Spleen (tissue), 11 donors: ENCODE measurements around the gene FILIP1L. TPM values are rescaled to one million over a fixed set of nuclear protein-coding genes. Genes with fewer than 3 reads are reported as not detected.

Experiments
- DNase-seq: peaks from one replicate; pipeline ENCODE4 v3.0.0-alpha.2; 2020
- H3K27ac ChIP-seq, 8 donors: fragments of 200-600 bp; sonication (generic) in 7 of 8; 1 replicate in 4 of 8; 2 replicates in 4 of 8; pipeline versions ENCODE4 v1.5.0 to v1.8.0; 2016 to 2021; ENCODE audit warnings: inconsistent platforms in 4 of 8, mild to moderate bottlenecking in 4 of 8, moderate library complexity in 1 of 8
- H3K27me3 ChIP-seq, 7 donors: fragments of 200-600 bp; sonication (generic) in 6 of 7; replicated peaks in 1 of 7; 1 replicate in 4 of 7; 2 replicates in 3 of 7; pipeline versions ENCODE4 v1.5.0 to v1.8.0; 2016 to 2021; ENCODE audit warnings: inconsistent platforms in 3 of 7, mild to moderate bottlenecking in 1 of 7
- H3K36me3 ChIP-seq, 6 donors: fragments of 200-600 bp; sonication (generic) in 5 of 6; 1 replicate in 4 of 6; 2 replicates in 2 of 6; pipeline versions ENCODE4 v1.5.0 to v1.8.0; 2016 to 2021; ENCODE audit warnings: inconsistent platforms in 2 of 6
- H3K4me1 ChIP-seq, 6 donors: fragments of 200-600 bp; sonication (generic) in 5 of 6; 1 replicate in 3 of 6; 2 replicates in 3 of 6; pipeline versions ENCODE4 v1.5.0 to v1.8.0; 2016 to 2021; ENCODE audit warnings: inconsistent platforms in 3 of 6
- H3K4me3 ChIP-seq, 8 donors: fragments of 200-600 bp; sonication (generic) in 7 of 8; 1 replicate in 4 of 8; 2 replicates in 4 of 8; pipeline versions ENCODE4 v1.5.0 to v1.8.0; 2016 to 2021; ENCODE audit warnings: inconsistent platforms in 4 of 8, mild to moderate bottlenecking in 4 of 8, moderate library complexity in 2 of 8
- H3K9me3 ChIP-seq, 8 donors: fragments of 200-600 bp; sonication (generic) in 7 of 8; 1 replicate in 4 of 8; 2 replicates in 4 of 8; pipeline versions ENCODE4 v1.5.0 to v1.8.0; 2016 to 2021; ENCODE audit warnings: inconsistent platforms in 4 of 8
- POLR2A ChIP-seq, 3 donors: fragments of 450-650 bp; IDR thresholded peaks; one replicate each; pipeline ENCODE4 v1.5.1; 2017; ENCODE audit warnings: antibody characterized with exemption in 3 of 3, mild to moderate bottlenecking in 1 of 3
- POLR2AphosphoS5 ChIP-seq, 3 donors: sonication (generic); formaldehyde crosslinking; IDR thresholded peaks; one replicate each; pipeline ENCODE4 v1.5.1; 2017; ENCODE audit warnings: antibody characterized with exemption in 3 of 3
- WGBS, 5 donors: extraction: QIAGEN DNeasy Blood & Tissue Kit in 3 of 5; methylation state at CpG; one replicate each; pipeline versions ENCODE4 v1.1.5 to v1.1.7; 2013 to 2018; 5-methylcytosine and 5-hydroxymethylcytosine counted together
- intact Hi-C: fragments of 100-400 bp; cut with DNase I; formaldehyde crosslinking; loops from one replicate; pipeline ENCODE4 v1.15.0; 2023; ENCODE audit warnings: low total_unique reads
- polyA plus RNA-seq, 3 donors: library from polyadenylated mRNA; stranded (reverse); fragments of 200-250 nt; gene quantifications; one replicate each; pipeline ENCODE4 v1.2.1, GENCODE V29; 2013
- total RNA-seq, 7 donors: library from RNA; depleted of rRNA in 3 of 7; stranded (reverse); fragments of >200 nt in 3 of 7; fragmentation: NEBNext Ultra II Directional in 4 of 7; extraction: Animal tissue kit (Norgen Biotek cat#: 25700) in 4 of 7; gene quantifications; one replicate each; pipeline versions ENCODE4 v1.1.0 to v1.2.1, GENCODE V29; 2016 to 2021
- TF ChIP-seq, protein P1 (sequence below), 11 experiments: fragments of 200-600 bp in 7 of 11; fragments of 450-650 bp in 4 of 11; sonication (generic) in 4 of 11; IDR thresholded peaks in 8 of 11; conservative IDR thresholded peaks in 3 of 11; 1 replicate in 7 of 11; 2 replicates in 4 of 11; pipeline versions ENCODE4 v1.4.0 to v1.8.0; 2016 to 2021; ENCODE audit warnings: antibody characterized with exemption in 11 of 11, inconsistent platforms in 4 of 11, mild to moderate bottlenecking in 1 of 11
- donor health status: healthy with polysubstance abuse.
- donor health status: DM: no; HTN: no; CAD: no; lungs with moderate emphysema.
- donor health status: DM: no; HTN: no; CAD: no.
- donor health status: Bipolar disorder and iron deficiency.
- donor health status: healthy.
- donor health status: DM: no; HTN: no; CAD: no.
- donor health status: DM: yes; HTN: yes; CAD: no.

Gene FILIP1L
- total and polyA plus RNA-seq, 10 donors = 11.1 to 47.7 (median 30.9) TPM

DNA sequence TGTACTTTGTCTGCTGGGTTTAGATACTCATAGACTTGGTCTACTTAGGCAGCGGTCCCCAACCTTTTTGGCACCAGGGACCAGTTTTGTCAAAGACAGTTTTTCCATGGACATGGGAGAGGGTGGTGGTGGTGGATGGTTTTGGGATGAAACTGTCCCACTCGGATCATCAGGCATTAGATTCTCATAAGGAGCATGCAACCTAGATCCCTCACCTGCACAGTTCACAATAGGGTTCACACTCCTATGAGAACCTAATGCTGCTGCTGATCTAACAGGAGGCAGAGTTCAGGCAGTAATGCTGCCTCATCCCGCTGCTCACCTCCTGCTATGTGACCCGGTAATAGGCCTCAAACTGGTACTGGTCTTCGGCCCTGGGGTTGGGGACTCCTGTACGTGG, 251.3 kb downstream of the FILIP1L start:
- H3K27ac ChIP-seq = no peak overlapping the region
- H3K27me3 ChIP-seq = no peaks in the 10 kb centered on the region
- H3K4me3 ChIP-seq = no peak overlapping the region
- no peaks in the 10 kb centered on the region for H3K9me3 ChIP-seq
- DNase-seq = no peak
- peaks cover 0 to 32% (median 2%) of the 10 kb centered on the region in 6 donors for H3K36me3 ChIP-seq
- TF ChIP-seq POLR2A (IDR thresholded peaks at IDR 0.05) (no peak), POLR2AphosphoS5 (IDR thresholded peaks at IDR 0.05) (no peak)
- TF ChIP-seq, protein P1, sequence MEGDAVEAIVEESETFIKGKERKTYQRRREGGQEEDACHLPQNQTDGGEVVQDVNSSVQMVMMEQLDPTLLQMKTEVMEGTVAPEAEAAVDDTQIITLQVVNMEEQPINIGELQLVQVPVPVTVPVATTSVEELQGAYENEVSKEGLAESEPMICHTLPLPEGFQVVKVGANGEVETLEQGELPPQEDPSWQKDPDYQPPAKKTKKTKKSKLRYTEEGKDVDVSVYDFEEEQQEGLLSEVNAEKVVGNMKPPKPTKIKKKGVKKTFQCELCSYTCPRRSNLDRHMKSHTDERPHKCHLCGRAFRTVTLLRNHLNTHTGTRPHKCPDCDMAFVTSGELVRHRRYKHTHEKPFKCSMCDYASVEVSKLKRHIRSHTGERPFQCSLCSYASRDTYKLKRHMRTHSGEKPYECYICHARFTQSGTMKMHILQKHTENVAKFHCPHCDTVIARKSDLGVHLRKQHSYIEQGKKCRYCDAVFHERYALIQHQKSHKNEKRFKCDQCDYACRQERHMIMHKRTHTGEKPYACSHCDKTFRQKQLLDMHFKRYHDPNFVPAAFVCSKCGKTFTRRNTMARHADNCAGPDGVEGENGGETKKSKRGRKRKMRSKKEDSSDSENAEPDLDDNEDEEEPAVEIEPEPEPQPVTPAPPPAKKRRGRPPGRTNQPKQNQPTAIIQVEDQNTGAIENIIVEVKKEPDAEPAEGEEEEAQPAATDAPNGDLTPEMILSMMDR (IDR thresholded peaks at IDR 0.05 in 8 of 11, conservative IDR thresholded peaks at IDR 0.05 in 3 of 11) = no peak
- H3K4me1 ChIP-seq = peaks cover 0 to 37% (median 10%) of the 10 kb centered on the region in 6 donors
- WGBS, 5 donors = 91 to 93% (median 92%) methylated on average over 6 of the region's 6 CpGs
- intact Hi-C loops = no loop called here

DNA sequence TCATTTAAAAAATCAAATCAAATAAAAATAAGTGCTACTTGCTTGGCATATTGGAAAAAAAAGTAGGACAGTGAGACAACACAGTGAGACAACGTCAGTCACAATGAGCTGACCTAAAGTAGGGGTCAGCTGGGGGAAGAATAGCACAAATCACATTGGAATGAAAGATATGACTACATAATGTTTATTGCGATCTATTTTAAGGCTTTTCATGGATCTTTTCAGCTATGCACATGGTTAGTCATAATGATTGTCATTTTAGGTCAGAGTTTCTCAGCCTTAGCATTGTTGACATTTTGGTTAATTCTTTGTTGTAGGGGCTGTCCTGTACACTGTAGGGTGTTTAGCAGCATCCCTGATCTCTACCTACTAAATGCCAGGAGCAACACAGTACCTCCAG, 252.1 kb downstream of the FILIP1L start:
- Histone ChIP-seq H3K27ac (peak overlapping the region in 1 of 8 donors; percentile 18), H3K4me3 (no peak overlapping the region), H3K4me1 (peaks cover 0 to 30% (median 7%) of the 10 kb centered on the region in 6 donors), H3K27me3 (no peaks in the 10 kb centered on the region), H3K9me3 (no peaks in the 10 kb centered on the region), H3K36me3 (peaks cover 0 to 36% (median 2%) of the 10 kb centered on the region in 6 donors)
- TF ChIP-seq POLR2A (IDR thresholded peaks at IDR 0.05) = no peak
- TF ChIP-seq, protein P1 (IDR thresholded peaks at IDR 0.05 in 8 of 11, conservative IDR thresholded peaks at IDR 0.05 in 3 of 11) = no peak
- no peak for TF ChIP-seq POLR2AphosphoS5 (IDR thresholded peaks at IDR 0.05)
- no peak for DNase-seq
- WGBS, 5 donors = 80 to 90% (median 83%) methylated on average over 2 of the region's 2 CpGs
- intact Hi-C loops = no loop called here

DNA sequence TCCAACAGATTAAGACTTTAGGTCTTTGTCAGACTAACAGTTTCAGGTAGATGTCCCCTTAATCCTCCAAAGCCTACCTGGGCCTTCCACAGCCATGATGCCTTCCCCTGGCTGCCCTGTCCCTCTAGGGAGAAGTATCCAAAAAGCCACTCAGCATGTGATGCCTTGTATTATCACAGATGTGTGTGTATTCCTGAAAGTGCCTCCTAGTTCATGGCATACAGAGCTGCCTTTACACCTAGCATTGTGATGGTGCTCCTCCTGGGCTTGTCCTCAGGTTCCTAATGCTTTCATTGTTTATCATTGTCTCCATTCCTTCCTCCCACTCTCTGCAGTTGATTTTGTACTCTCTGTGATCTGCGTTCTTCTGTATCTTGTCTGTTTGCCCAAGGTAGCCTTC, 253.1 kb downstream of the FILIP1L start:
- whole genome bisulfite sequencing, 5 donors = 88 to 99% (median 97%) methylated on average over 1 of the region's 1 CpG
- Histone ChIP-seq H3K27me3 (no peaks in the 10 kb centered on the region), H3K4me3 (no peak overlapping the region), H3K4me1 (peaks cover 0 to 20% (median 4%) of the 10 kb centered on the region in 6 donors), H3K27ac (peak overlapping the region in 1 of 8 donors; percentile 45), H3K36me3 (peaks cover 0 to 38% (median 2%) of the 10 kb centered on the region in 6 donors), H3K9me3 (no peaks in the 10 kb centered on the region)
- no peak for DNase-seq
- TF ChIP-seq, protein P1 (IDR thresholded peaks at IDR 0.05 in 8 of 11, conservative IDR thresholded peaks at IDR 0.05 in 3 of 11) = no peak
- no peak for TF ChIP-seq POLR2A (IDR thresholded peaks at IDR 0.05)
- TF ChIP-seq POLR2AphosphoS5 (IDR thresholded peaks at IDR 0.05) = no peak
- intact Hi-C loops = no loop called here

DNA sequence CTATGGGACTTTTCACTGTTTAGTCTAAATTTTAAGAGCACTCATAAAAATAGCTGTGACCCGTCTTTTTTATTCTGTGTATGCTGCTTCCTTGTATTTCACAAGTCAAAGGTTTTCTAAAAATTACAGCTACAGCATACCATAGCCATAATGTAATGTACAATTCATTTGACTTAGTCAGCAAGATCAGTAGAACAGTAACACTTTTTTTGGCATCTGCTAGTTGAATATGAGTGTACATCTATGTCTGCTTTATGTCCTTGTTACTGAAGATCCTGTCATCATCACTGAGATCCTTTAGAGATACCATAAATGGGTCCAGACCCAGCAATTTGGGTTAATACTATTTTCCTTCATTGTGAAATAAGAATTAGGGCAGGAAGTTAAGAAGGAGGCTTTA, 254.5 kb downstream of the FILIP1L start:
- intact Hi-C loops = no loop called here
- Histone ChIP-seq H3K4me1 (peaks cover 0 to 17% (median 0%) of the 10 kb centered on the region in 6 donors), H3K4me3 (no peak overlapping the region), H3K27ac (peak overlapping the region in 3 of 8 donors; percentile 14 to 37 (median 27)), H3K27me3 (no peaks in the 10 kb centered on the region), H3K9me3 (no peaks in the 10 kb centered on the region), H3K36me3 (peaks cover 0 to 45% (median 2%) of the 10 kb centered on the region in 6 donors)
- no peak for TF ChIP-seq POLR2AphosphoS5 (IDR thresholded peaks at IDR 0.05)
- no peak for TF ChIP-seq POLR2A (IDR thresholded peaks at IDR 0.05)
- TF ChIP-seq, protein P1 (IDR thresholded peaks at IDR 0.05 in 8 of 11, conservative IDR thresholded peaks at IDR 0.05 in 3 of 11) = no peak
- WGBS, 5 donors = 59 to 82% (median 74%) methylated on average over 1 of the region's 1 CpG
- DNase-seq = no peak
